GM23338 (cell line): ENCODE data around the gene TAOK3. TPM values are rescaled to one million over a fixed set of nuclear protein-coding genes. Genes with fewer than 3 reads are reported as not detected.

Experiments used
- ETS1 ChIP-seq: IDR thresholded peaks from 2 replicates; pipeline ENCODE4 v1.6.1; 2016; ENCODE audit warnings: antibody characterized with exemption
- EZH2phosphoT487 ChIP-seq: fragments of 200-600 bp; sonication (generic); IDR thresholded peaks from one replicate; pipeline ENCODE4 v1.8.1; 2018; ENCODE audit warnings: antibody characterized with exemption; ENCODE audit not compliant: unreplicated experiment
- JUNB ChIP-seq: IDR thresholded peaks from one replicate; pipeline ENCODE4 v1.6.1; 2016; ENCODE audit warnings: antibody characterized with exemption; ENCODE audit not compliant: unreplicated experiment
- POLR2AphosphoS5 ChIP-seq: IDR thresholded peaks from 2 replicates; pipeline ENCODE4 v1.6.1; 2016; ENCODE audit warnings: antibody characterized with exemption, low read depth
- REST ChIP-seq: IDR thresholded peaks from one replicate; pipeline ENCODE4 v1.6.1; 2018; ENCODE audit warnings: antibody characterized with exemption; ENCODE audit not compliant: unreplicated experiment
- STAT1 ChIP-seq: IDR thresholded peaks from one replicate; pipeline ENCODE4 v1.6.1; 2016; ENCODE audit warnings: antibody characterized with exemption; ENCODE audit not compliant: unreplicated experiment
- ZNF462 ChIP-seq: fragments of 250-450 bp; sonication (Bioruptor Pico); IDR thresholded peaks from 2 replicates; pipeline ENCODE4 v1.5.0; 2020; ENCODE audit warnings: mild to moderate bottlenecking, moderate library complexity
- polyA plus RNA-seq: library from polyadenylated mRNA; unstranded; fragments of >200 nt; fragmentation: Nextera tagmentation; extraction: Ambion mirVana; gene quantifications from 2 replicates; pipeline ENCODE4 v1.2.1, GENCODE V29; 2016
- total RNA-seq: library from RNA; depleted of rRNA; stranded (reverse); fragments of >200 nt; shearing (Covaris generic); gene quantifications from 2 replicates; pipeline ENCODE4 v1.2.3, GENCODE V29; 2014

Gene TAOK3
- total and polyA plus RNA-seq, 2 experiments from 2014 or later: 7.6 to 20.4 TPM

- TF ChIP-seq ZNF462 (CRISPR knock-in tag) (no peak), EZH2phosphoT487 (no peak), STAT1 (no peak), REST (no peak), ETS1 (no peak), JUNB (no peak), POLR2AphosphoS5 (no peak)
Measured at GRCh38 chr12:118125743-118126118, 247.0 kb downstream of the TAOK3 start (continued).
